ENCODE results near the gene OR10H1.
A peak's percentile ranks its signal among the peaks of the same experiment; 100 is the strongest.
"Not testable (repeated sequence)": the region's sequence is repeated elsewhere in the genome, so short reads cannot be mapped to it uniquely, and the experiment has no call there.

The OR10H1 gene, protein sequence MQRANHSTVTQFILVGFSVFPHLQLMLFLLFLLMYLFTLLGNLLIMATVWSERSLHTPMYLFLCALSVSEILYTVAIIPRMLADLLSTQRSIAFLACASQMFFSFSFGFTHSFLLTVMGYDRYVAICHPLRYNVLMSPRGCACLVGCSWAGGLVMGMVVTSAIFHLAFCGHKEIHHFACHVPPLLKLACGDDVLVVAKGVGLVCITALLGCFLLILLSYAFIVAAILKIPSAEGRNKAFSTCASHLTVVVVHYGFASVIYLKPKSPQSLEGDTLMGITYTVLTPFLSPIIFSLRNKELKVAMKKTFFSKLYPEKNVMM

DNA sequence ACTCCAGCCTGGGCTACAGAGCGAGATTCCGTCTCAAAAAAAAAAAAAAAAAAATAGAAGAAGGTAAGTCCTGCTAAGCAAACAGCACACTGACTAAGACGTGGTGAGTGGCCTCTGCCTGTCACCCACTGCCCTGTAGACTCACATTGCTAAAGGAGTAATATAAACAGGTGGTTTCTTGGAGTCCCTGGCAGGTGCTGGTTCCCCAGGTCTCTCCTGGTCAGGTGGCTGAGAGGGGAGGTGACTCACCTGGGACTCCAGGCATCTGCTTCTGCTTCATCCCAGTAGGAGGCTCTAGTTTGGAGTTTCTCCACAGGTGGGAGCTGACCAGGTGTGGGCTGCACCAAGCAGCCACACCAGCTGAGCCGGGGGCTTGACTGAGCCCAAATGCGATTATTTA is at the start of gene OR10H1:
Gene OR10H1, minus strand, starts transcription at position 359 of the 400 bp plus-strand sequence. CDS start 7,627 bp downstream, outside the sequence.
- no peak for DNase-seq (ENCODE audit: low read depth in 1 of 2, low spot score in 1 of 2)

DNA sequence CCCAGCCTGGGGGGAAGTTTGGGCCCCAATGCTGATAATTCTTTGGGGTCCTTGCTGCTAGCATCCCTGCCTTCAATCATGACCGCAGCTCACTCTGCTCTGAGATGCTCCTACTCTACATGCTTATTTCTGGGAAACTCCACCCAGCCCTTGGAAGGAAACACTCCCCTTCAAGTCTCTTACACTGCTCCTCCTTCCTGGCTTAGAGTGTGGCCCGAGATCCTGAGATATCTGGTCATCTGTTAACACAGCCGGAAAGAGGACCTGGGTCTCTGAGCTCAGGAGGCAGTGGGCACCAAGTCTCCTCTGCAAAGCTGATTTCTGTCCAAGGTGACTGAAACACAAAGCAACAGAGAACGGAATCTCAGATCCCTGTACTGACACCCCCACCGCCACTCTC is 49.4 kb upstream of the OR10H1 start:
- no peak for DNase-seq (ENCODE audit: low read depth in 1 of 2, low spot score in 1 of 2)

DNA sequence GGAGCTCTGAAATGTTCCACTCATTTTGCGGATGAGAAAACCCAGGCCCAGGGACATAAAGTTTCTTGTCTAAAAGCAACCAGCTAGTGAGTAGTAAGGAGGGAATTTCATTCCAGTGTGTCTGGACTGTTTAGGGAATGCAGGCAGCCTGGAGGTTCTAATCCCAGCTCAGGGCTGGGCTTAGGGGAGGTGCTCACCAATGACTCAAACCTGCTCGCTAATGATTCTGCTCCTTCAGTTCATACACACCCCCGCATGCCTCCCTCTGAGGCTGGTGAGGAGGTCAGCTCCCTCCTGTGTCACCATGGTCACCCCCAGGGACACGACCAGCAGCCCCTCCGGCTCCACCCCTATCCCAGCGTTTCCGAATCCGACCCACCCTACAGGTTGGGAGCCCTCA is 47.8 kb upstream of the OR10H1 start:
- DNase-seq (ENCODE audit: low read depth in 1 of 2, low spot score in 1 of 2) = no peak

DNA sequence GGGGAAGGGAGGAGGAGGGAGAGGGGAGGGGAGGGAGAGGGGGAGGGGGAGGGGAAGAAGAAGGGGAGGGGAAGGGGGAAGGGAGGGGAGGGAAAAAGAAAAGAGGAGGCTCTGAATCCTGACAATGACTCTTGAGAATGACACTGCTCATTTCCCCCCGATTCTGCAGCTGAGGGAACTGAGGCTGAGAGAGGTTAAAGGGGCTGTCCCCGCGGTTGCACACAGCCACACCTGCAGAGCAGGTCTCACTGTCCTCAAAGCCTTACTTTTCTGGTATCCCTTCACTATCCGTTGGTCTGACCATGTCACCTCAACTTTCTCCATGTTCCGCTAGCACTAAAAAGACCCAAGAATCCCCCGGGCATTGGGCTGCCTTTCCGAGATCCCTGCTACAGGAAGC is 47.0 kb upstream of the OR10H1 start:
- DNase-seq (ENCODE audit: low read depth in 1 of 2, low spot score in 1 of 2) = no peak

DNA sequence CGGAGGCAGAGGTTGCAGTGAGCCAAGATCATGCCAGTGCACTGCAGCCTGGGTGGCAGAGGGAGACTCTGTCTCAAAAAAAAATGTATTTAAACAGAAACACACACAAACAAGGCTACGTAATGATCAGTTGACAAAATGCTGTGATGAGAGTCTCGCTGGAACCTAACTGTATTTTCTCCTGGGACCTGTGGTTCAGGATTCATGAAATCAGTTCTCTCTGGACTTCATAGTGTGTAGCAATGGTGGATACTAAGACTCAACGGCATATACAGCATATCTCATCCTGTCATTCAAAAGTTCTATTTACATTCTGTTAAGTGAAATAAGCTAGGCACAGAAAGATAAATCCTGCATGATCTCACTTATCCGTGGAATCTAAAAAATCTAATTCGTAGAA is 45.1 kb upstream of the OR10H1 start:
- DNase-seq (ENCODE audit: low read depth in 1 of 2, low spot score in 1 of 2) = no peak

DNA sequence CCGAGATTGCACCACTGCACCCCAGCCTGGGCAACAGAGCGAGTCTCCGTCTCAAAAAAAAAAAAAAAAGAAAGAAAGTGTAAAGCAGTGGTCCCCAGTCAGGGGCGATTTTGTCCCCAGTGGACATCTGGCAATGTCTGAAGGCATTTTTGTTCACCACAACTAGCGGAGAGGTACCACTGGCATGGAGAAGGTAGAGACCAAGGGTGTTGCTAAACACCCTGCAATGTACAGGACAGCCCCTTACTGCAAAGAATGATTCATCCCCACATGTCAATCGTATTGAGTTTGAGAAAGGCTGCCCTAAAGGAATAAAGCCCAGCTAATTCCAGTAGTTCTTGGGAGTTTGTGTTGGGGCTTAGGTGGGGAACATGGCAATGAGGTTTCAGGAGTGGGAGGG is 43.7 kb upstream of the OR10H1 start:
- DNase-seq (ENCODE audit: low read depth in 1 of 2, low spot score in 1 of 2) = no peak

DNA sequence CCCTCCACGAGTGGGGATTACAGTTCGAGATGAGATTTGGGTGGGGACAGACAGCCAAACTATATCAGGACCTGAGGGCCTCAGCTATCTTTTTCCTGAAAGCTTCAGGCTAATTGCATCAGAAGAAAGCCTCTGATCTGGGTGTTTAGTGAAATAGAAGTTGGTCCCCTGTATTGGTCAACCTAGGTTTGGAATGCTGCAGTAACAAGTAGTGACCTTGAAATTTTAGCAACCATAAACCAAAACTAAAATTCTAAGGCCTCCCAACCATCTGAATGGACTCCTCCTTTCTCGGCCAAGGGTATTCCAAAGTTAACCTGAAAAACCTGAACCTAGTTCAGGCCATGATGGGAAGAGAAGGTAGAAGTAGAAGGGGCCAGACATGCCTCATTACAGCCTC is 34.9 kb upstream of the OR10H1 start:
- no peak for DNase-seq (ENCODE audit: low read depth in 1 of 2, low spot score in 1 of 2)

DNA sequence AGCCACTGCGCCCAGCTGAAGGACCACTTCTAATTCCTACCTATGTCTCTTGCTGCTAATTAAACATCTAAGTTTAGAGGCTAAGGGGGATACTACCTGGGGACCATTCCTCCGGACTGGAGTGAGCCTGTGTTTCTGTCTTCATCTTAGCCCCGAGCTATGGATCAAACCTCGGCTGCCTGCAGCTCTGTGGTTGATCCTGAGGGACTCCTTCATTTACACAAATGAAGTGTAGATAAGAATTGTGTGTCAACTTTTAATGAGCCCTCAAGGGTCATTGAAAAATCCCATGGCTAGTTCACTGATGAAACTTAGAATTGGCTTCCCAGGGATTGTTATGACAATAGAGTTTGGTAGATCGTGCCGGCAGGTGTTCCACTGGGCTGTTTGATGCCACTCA is 31.5 kb upstream of the OR10H1 start:
- no peak for DNase-seq (ENCODE audit: low read depth in 1 of 2, low spot score in 1 of 2)

DNA sequence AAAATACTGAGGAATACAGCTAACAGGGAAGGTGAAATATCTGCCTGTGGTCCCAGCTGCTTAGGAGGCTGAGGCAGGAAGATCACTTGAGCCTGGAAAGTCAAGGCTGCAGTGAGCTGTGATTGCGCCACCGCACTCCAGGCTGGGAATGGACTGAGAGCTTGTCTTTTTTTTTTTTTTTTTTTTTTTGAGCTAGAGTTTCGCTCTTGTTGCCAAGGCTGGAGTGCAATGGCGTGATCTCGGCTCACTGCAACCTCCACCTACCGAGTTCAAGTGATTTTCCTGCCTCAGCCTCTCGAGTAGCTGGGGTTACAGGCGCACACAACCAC is 28.4 kb upstream of the OR10H1 start:
- not testable (repeated sequence) for DNase-seq (ENCODE audit: low read depth in 1 of 2, low spot score in 1 of 2)

DNA sequence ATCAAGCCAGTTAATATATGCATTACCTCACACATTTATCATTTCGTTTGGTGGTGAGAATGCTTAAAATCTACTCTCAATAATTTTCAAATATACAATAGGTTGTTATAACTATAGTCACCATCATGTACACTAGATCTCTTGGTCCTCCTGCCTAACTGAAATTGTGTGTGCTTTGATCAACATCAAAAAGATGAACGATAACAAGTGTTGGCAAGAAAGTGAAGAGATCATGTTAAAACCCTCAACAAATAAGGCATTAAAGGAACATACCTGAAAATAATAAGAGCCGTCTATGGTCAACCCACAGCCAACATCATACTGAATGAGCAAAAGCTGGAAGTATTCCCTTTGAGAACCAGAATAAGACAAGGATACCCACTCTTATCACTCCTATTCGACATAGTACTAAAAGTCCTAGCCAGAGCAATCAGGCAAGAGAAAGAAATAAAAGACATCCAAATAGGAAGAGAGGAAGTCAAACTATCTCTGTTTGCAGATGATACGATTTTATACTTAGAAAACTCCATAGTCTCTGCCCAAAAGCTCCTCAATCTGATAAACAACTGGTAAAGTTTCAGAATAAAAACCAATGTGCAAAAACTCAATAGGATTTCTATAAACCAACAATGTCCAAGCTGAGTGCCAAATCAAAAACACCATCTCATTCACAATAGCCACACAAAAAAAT is 27.9 kb upstream of the OR10H1 start:
- DNase-seq (ENCODE audit: low read depth in 1 of 2, low spot score in 1 of 2) = no peak

DNA sequence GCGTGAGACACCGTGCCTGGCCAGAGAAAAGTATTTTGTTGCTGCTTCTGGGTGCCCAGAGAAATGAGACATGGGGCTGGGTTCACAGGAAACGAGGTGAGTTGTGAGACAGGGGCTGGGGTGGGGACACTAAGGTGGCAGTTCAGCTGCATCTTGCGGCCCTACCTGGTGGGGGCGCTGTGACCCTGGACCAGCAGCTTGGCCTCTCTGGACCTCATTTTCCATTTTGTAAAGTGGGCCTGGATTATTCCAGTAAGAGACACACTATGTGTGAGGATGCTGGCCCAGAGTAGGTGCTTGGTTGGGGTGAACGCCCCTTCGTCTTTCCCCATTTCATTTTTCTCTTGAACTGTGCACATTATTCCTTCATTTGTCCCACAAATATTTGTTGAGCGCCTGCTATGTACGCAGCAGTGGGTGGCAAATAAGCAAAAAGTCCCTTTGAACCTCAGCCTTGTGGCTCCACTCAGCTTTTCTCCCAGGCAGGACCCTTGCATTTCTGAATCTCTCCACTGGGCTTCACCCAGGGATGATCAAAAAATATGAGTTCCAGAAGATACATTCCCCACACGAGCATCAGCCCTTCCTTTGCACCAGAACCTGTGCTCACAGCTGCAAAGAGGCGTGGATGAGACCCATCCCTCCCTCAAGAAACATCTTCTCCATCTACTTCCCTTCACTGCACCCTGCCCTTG is 26.6 kb upstream of the OR10H1 start:
- no peak for DNase-seq (ENCODE audit: low read depth in 1 of 2, low spot score in 1 of 2)

DNA sequence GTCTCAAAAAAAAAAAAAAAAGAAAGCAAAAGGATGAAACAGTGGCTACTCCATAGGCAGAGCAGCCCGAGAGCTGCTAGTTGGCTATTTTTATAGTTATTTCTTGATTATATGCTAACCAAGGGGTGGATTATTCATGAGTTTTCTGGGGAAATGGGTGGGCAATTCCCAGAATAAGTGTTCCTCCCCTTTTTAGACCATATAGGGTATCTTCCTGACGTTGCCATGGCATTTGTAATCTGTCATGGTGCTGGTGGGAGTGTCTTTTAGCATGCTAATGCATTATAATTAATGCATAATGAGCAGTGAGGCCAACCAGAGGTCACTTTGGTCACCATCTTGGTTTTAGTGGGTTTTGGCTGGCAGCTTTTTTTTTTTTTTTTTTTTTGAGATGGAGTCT is 25.4 kb upstream of the OR10H1 start:
- no peak for DNase-seq (ENCODE audit: low read depth in 1 of 2, low spot score in 1 of 2)

DNA sequence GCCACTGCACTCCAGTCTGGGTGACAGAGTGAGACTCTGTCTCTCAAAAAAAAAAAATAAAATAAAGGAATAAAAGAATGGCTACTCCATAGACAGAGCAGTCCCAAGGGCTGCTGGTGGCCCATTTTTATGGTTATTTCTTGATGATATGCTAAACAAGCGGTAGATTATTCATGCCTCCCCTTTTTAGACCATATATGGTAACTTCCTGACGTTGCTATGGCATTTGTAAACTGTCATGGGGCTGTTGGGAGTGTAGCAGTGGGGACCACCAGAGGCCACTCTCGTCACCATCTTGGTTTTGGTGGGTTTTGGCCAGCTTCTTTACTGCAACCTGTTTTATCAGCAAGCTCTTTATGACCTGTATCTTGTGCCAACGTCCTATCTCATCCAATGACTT is 24.4 kb upstream of the OR10H1 start:
- DNase-seq (ENCODE audit: low read depth in 1 of 2, low spot score in 1 of 2) = not testable (repeated sequence)

DNA sequence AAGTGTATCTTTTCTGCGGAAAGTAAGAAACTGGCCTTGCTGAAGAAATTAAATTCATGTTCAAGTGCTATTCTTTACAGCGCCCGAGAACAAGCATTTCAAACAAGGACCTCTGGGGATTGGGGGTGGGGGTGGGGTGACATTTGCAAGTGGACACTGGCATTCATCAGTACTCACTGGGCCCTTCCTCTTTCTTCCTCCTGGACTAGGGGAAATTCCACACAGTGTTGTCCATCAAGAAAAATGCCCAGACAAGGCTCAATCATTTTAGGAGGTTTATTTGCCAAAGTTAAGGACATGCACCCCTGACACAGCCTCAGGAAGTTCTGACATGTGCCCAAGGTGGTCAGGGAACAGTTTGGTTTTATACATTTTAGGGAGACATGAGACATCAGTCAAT is 22.9 kb upstream of the OR10H1 start:
- DNase-seq (ENCODE audit: low read depth in 1 of 2, low spot score in 1 of 2) = no peak

DNA sequence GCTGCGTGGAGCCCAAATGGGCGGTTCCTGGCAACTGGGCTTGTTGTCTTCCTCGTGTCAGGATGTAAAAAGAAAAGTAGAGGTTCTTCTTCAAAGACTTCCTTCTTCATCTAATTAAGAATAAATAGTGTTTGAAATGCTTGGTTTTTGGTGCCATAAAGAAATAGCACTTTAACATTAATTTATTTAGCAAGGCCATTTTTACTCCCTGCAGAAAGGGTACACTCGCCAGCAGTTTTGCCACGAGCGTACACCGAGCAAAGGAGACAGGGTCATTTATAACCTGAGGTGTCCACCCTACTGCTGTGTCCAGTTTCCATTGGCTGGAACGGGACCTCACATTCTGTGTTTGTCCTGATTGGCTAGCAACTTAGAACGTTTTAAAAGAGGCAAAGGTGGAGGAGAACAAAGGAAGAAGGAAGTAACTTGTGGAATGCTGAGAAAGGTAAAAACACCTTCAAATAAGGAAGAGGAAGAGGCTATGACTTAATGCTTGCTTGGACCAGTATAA is 21.8 kb upstream of the OR10H1 start:
- no peak for DNase-seq (ENCODE audit: low read depth in 1 of 2, low spot score in 1 of 2)

DNA sequence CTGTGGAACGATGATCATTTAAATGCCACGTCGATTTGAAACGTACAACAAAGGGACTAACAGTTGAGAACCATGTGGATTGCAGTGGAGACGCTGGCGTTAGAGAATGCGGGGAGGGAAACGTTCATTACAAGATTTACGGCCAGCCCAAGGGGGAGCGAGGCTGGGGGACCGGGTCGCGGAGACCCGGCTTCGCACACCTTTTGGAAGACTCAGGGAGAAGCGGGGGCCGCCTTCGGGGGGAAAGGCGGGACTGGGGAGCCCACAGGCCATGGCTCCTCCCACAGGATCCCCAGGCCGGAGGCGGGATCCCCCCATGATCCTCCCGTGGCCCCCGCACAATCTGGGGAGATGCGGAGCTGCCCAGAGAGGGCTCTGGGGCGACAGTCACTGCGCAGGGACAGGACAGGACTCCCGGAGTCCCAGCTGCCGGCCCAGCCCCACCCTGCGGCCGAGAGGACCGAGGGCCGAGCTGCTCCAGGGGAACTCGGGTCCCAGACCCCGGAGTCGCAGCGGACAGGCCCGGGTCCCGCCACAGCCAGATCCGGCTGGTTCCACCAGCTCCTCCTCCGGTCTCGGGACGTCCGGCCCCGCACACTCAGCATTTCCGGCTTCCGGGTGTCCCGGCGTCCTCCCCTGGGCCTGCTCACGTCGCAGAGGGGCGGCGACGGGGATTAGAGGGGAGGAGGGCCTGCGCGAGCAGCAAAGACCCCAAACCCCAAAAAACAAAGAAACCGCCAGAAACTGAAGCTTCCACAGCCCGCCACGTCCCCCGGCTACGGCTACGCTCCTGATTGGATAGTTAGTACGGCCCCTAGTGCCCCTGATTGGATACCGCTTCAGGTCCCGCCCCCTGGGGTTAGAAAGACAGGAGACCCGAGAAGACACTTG is 21.1 kb upstream of the OR10H1 start:
- DNase-seq (ENCODE audit: low read depth in 1 of 2, low spot score in 1 of 2) = peak; percentile 81 to 95

DNA sequence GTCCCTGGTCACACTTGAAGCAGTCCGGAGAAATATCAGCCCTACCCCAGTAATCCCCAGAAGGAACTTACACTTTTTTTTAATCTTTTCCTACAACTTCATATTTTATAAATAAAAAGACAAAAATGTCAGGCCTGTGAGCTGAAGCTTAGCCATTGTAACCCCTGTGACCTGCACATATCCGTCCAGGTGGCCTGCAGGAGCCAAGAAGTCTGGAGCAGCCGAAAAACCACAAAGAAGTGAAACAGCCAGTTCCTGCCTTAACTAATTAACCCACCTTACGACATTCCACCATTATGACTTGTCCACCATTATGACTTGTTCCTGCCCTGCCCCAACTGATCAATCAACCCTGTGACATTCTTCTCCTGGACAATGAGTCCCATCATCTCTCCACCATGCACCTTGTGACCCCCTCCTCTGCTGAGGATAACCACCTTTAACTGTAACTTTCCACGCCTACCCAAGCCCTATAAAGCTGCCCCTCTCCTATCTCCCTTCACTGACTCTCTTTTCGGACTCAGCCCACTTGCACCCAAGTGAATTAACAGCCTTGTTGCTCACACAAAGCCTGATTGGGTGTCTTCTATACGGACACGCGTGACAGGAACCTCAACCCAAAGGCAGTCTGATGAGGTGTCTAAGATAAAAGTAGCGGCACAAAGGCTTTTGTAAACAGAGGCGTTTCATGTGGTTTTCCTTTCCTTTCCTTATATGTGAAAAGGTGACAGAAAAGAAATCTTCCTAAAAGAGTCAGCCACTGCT is 20.3 kb upstream of the OR10H1 start:
- DNase-seq (ENCODE audit: low read depth in 1 of 2, low spot score in 1 of 2) = peak in 1 of 2 donors; percentile 51

DNA sequence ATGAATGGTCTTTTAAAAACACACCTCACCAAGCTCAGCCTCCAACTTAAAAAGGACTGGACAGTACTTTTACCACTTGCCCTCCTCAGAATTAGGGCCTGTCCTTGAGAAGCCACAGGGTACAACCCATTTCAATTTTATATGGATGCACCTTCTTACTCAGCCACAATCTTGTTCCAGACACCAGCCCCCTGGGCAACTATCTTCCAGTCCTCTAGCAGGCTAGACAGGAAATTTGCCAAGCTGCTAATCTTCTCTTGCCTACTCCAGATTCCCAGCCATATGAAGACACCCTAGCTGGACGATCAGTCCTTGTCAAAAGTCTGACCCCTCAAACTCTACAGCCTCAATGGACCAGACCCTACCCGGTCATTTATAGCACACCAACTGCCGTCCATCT is 18.8 kb upstream of the OR10H1 start:
- DNase-seq (ENCODE audit: low read depth in 1 of 2, low spot score in 1 of 2) = not testable (repeated sequence)

DNA sequence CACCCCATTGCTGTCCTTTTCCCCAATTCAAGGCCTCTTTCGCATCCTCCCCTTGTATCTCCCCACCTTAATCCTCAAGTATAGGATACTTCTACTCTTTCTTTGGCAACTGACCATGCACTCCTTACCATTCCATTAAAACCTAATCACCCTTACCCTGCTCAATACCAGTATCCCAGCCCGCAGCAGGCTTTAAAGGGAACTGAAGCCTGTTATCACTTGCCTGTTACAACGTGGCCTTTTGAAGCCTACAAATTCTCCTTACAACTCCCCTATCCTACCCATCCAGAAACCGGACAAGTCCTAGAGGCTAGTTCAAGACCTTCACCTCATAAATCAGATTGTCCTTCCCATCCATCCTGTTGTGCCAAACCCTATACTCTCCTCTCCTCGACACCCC is 16.2 kb upstream of the OR10H1 start:
- no peak for DNase-seq (ENCODE audit: low read depth in 1 of 2, low spot score in 1 of 2)

DNA sequence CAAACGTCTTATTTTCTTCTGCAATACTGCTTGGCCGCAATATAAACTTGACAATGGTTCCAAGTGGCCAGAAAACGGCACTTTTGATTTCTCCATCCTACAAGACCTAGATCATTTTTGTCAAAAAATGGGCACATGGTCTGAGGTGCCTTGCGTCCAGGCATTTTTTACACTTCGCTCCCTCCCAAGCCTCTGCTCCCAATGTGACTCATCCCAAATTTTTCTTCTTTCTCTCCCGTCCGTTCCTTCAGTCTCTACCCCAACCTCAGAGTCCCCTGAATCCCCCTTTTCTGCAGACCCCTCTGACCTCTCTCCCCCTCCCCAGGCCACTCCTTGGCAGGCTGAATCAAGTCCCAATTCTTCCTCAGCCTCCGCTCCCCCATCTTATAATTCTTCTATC is 14.3 kb upstream of the OR10H1 start:
- no peak for DNase-seq (ENCODE audit: low read depth in 1 of 2, low spot score in 1 of 2)

Measured in activated CD4-positive, alpha-beta T cell treated with anti-CD3 and anti-CD28 coated beads, Interleukin-2, amount 50 U/mL, for 24 hours (primary cell).